CD4-positive, alpha-beta T cell treated with Interleukin-17A for 1 hour (primary cell): ENCODE measurements around the gene ZWINT.

Experiments used
- DNase-seq: peaks from one replicate; pipeline ENCODE4 v3.0.0-alpha.2; 2020

Gene ZWINT

GRCh38 chr10:56360967-56361612 lies at the start of gene ZWINT:
Gene ZWINT (minus strand): TSS chr10:56361259. CDS start chr10:56361236, 23 bp downstream.
- DNase-seq: peak; percentile 94

- no peak for DNase-seq
Observed at GRCh38 chr10:56383806-56384205, 22.7 kb upstream of the ZWINT start.

- no peak for DNase-seq
Observed at GRCh38 chr10:56370217-56371113, 9.4 kb upstream of the ZWINT start.

- DNase-seq: no peak
Observed at GRCh38 chr10:56360583-56360966, 484 bp downstream of the ZWINT start.

DNA sequence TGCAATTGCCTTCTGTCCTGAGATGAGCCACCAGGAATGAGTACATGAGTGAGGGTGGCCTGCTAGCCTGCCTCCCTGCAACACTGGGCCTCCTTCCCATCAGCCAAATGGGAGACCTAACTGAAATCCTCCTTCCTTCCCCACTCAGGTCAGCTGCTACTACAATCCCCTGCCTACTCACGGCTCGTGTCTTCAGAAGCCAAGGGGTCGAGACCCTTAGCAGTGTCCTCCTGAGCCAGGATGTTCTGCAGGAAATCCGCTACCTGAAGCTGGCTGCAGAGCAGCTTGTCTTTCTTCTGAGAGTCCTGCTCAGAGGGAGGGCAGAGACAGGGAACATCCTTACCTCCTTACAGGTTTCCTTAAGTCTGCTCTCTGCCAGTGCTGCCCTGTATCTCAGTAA lies 1.2 kb downstream of the ZWINT start:
- DNase-seq: no peak

DNA sequence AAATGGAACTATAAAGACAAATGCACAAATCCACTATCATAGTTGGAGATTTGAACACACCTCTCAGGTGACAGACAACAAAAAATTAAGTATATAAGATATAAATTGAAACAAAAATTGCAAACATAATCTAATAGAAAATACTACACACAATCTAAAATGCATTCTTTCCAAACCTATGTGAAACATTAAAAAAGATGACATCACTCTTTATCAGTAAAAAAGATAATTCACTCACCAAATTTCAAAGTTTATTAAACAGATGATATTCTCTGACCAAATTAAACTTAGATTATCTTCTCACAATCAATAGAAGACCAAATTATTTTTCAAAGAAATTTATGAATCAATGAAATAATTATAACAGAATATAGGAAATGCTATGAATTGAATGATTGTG lies 4.0 kb downstream of the ZWINT start:
- no peak for DNase-seq

- DNase-seq: no peak
Observed at GRCh38 chr10:56351909-56352630, 9.0 kb downstream of the ZWINT start.

GRCh38 chr10:56349611-56350010 lies 11.4 kb downstream of the ZWINT start:
- no peak for DNase-seq

- no peak for DNase-seq
Observed at GRCh38 chr10:56348101-56348500, 13.0 kb downstream of the ZWINT start.

- DNase-seq: no peak
Observed at GRCh38 chr10:56346845-56347415, 14.1 kb downstream of the ZWINT start.

GRCh38 chr10:56341612-56342011 lies 19.4 kb downstream of the ZWINT start:
- DNase-seq: no peak

- DNase-seq: no peak
Observed at GRCh38 chr10:56329961-56330360, 31.1 kb downstream of the ZWINT start.

- no peak for DNase-seq
Observed at GRCh38 chr10:56327118-56327517, 33.9 kb downstream of the ZWINT start.

- no peak for DNase-seq
Observed at GRCh38 chr10:56319386-56319785, 41.7 kb downstream of the ZWINT start.

DNA sequence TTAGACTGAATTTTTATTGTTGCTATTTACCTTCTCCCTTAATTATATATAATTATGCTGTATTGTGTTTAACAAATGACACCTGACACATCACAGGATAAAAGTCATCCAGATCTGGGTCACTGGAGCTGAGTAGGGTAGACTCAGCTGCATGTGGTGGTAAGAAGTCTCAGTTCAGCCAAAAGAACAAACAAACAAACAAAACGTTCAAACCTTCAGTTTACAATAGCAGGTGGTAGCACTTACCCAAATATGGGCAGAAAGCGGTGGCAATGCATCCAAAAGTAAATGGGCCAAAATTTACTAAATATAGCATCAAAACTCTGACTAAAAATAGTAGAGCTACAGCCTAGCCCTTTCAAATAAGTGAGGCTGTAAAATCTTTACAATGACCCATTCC lies 42.2 kb downstream of the ZWINT start:
- no peak for DNase-seq

DNA sequence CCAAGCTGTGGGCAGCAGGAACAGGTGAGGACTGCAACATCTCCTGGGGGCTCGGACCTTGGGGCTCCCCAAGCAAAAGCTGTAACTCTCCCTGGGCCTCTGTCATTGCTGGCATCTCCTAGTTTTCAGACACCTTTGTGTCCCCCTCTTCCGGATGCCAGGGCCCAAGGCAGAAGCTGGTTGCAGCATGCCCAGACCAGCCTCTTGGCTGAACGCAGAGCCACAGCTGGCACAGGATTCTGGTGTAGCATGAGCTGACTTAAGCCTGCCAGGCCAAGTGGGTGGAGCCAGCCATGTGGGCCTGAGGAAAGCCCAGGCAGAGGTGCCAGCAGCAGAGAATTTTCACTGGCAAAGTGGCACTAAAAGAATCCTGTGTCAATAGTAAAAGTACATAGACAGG lies 43.5 kb downstream of the ZWINT start:
- no peak for DNase-seq

- DNase-seq: no peak
Observed at GRCh38 chr10:56316603-56317002, 44.5 kb downstream of the ZWINT start.
